ENCODE data around the gene KCNK10.

GRCh38 chr14:88325883-88326282 is 2.8 kb upstream of the KCNK10 start:
- TF ChIP-seq POLR2AphosphoS5 (IDR thresholded peaks at IDR 0.05; ENCODE audit: low read depth, low read length) = no peak
- no peak for TF ChIP-seq TAF1 (IDR thresholded peaks at IDR 0.05; ENCODE audit: low read depth, low read length)
- no peak for TF ChIP-seq RNF2 (IDR thresholded peaks at IDR 0.05; ENCODE audit: borderline replicate concordance, low read depth, low read length, missing control alignments, poor library complexity, severe bottlenecking)
- TF ChIP-seq SIX5 (IDR thresholded peaks at IDR 0.05; ENCODE audit: low read depth, low read length) = no peak
- TF ChIP-seq ASH2L (IDR thresholded peaks at IDR 0.05; ENCODE audit: low read length) = no peak

Data from H1 (cell line).